GM21528 (cell line): ENCODE data around the gene NOTCH4.
"Not testable (repeated sequence)": the region's sequence is repeated elsewhere in the genome, so short reads cannot be mapped to it uniquely, and the experiment has no call there.

Source experiments
- ATAC-seq: cut with Tn5 transposase; IDR thresholded peaks from one replicate; pipeline ENCODE4 v1.9.1; 2021; ENCODE audit warnings: mild to moderate bottlenecking, moderate library complexity; ENCODE audit not compliant: unreplicated experiment, low FRiP score

Gene NOTCH4

DNA sequence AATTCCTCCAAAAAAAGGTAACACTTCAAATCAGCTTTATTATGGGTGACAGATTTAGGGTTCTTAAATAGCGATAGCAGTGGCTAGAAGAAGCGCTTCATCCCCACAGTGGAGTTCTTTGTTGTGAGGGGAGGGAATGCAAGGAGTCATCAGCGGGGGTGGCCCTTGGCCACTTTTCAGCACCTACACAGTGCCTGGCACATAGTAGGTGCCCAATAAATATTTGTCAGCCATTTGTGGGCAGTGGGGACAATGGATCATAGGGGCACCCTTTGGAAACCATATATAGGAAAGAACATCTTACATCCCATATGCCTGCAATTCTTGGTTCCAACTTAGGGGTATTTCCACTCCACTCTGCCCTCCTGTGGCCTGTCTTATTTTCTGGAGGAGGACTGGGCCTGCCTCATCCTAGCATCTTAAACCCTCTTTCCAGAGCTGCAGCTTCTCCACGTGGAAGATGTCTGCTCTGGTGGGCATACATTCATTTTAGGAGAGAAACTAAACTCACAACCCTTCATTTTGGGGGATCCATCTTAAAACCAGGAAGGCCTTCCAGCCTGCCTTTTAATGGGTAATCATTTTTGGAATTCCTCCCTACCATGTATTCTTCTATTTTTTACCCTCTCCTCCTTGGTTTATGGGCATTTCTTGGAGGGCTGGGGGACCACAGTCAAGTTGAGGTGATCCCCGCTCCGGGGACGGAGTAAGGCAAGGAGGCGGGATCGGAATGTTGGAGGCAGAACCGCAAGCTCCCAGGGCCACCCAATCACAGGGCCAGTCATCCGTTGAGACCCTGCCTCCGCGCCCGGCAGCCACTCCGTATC is 28.8 kb downstream of the NOTCH4 start:
- no peak for ATAC-seq

DNA sequence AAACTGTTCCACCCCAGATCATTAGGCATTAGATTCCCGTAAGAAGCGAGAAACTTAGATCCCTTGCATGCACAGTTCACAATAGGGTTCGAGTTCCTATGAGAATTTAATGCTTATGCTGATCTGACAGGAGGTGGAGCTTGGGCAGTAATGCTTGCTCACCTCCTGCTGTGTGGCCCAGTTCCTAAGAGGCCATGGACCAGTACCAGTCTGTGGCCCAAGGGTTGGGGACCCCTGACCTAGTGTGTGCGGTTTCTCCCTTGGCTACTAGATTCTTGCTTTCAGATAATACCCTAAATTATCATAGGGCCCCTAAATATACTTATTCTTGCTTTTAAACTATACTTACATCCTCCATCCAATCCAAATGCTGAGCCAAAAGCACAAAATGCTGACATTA is 29.5 kb downstream of the NOTCH4 start:
- no peak for ATAC-seq

DNA sequence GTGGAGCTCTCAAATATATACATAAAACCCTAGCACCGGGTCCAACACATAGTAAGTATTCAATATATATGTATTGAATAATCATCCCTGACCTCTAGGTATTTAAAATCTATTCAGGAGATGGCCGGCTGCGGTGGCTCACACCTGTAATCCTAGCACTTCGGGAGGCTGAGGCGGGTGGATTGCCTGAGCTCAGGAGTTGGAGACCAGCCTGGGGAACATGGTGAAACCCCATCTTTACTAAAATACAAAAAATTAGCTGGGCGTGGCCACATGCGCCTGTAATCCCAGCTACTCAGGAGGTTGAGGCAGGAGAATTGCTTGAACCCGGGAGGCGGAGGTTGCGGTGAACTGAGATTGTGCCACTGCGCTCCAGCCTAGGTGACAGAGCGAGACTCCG is 30.8 kb downstream of the NOTCH4 start:
- ATAC-seq, result not testable (repeated sequence)

DNA sequence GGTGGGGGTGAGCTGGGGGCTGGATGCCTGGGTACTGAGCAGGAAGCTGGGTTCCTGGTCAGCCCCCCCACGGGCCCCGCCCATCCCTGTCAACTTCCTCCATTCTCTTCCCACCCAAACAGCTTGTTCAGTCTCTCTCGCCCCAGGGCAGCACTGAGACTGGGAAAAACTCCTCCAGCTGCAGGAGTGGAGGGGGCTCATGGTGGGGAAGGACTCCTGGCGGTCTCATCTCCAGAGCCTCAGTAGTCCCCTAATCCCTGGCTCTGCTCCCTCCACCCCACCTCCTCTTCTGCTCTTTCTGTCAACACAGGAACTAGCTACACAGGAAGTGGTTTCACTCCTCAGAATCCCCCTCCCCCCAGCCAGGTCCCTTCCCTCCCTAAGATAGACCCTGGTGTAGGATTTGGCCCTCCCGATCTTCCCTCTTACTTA is 31.2 kb downstream of the NOTCH4 start, which contains the start of gene GPSM3:
Gene GPSM3, minus strand, starts transcription at position 36 of the 432 bp plus-strand sequence. CDS start 130 bp downstream, outside the sequence.
- no peak for ATAC-seq

DNA sequence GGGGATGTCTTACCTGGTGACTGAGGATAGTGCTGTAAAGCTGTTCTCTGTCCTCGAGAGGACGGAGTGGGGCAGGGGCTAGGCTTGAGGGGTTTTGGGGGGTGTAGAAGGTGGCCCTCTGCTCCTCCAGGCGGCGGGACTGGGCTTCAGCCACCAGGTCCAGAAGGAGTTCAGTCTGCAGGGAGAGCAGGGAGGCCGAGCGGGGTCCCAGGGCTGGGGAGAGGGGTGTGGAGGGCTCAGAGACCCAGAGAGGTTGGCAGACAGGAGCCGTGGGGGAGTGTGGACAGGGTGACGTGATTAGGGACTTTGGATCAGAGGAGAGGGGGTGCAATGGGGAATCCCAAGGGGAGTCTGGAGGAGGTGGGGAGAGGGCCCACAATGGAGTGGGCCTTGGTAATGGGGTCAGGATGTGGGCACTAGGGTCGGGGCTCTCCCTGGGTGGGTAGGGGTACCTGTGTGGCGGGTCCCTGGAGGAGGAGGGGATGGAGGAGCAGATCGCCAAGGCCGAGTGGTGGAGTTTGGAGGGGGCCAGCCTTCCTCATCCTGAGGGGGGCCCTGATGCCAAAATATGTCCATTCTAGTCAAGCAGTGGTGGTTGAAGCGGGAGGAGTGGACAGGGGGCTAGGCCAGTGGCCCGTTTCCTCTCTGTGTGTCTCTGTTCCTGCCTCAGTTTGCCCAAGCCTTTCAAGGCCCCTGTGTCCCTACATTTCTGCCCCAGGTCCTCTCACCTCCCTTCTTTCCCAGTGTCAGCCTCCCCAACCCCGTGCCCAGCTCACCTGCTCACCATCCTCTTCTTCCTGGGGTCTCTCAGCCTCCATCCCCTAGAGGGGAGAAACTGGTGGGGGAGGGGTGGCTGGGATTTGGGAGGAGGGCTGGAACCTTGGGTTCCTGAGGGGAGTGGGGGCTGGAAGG is 31.9 kb downstream of the NOTCH4 start:
- ATAC-seq, result no peak

DNA sequence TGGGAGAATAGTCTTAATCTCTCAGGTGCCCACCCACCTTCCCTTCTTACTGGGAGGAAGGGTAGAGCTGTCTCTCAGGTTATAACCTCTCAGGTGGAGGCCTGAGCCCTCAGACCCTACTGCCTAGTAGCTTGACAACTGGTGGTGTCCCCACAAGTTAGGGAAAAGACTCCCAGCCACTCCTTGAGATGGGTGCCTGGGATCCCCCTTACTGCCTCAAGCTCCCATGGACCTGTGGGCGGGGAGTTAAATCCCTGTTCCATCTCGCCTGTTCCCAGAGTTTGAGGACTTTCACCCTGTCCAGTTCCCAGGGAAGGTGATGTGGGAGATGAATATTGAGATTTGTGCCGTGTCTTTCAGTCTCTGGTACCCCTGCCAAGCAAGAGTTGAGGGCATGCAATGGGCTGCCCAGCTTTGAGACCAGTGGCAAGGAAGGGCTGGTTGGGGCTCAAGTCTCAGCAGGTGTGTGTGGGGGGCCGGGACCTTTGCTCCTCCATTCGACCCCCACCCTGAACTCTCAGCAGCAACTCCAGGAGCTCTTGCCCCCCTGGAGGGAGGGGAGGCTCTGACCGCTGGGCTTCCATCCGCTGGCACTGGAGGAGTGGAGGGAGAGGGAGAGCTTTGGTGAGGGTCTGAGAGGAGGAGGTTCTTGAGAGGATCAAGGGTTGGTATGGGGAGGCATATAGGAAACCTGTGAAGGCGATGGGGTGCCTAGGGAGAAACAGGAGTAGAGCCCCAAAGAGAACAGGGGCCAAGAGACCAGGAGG is 32.8 kb downstream of the NOTCH4 start:
- ATAC-seq, result no peak

DNA sequence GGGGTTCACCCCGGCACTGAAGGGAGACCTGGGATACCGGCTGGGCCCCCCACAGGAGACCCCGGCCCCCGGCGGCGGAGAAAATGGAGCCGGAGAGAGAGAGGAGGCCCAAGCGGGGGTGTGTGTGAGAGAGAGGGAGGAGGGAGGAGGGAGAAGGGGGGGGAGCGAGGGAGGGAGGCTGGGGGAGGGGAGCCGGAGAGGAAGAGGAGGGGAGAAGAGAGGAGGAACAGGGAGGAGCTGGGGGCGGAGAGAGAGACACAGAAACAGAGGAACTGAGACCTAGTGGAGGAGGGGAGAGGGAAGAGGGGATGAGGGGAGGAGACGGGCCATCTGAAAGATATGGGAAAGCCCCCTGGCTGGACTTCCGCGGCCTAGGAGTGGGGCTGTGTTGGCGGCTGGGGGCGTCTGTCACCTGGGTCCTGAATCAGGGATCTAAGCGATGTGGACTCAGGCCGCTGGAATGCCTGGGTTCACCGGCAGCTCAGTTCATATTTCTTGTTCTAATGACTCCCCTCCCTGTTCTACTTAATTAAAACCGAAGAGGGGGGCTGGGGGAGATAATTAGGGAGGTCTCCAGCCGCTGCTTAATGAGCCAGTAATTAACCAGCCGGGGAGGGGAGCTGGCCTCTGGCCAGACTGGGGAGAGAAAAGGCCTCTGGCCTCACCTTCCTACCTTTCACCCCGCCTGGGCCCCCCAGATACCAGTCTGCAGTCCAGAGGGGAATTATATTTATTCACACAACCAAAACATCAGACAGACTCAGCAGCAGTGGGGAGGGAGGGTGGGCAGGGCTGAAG is 33.6 kb downstream of the NOTCH4 start, which contains the start of gene PBX2:
Gene PBX2, minus strand, starts transcription at position 149 of the 798 bp plus-strand sequence. CDS start 287 bp downstream, outside the sequence.
- ATAC-seq, result peak; percentile 43

DNA sequence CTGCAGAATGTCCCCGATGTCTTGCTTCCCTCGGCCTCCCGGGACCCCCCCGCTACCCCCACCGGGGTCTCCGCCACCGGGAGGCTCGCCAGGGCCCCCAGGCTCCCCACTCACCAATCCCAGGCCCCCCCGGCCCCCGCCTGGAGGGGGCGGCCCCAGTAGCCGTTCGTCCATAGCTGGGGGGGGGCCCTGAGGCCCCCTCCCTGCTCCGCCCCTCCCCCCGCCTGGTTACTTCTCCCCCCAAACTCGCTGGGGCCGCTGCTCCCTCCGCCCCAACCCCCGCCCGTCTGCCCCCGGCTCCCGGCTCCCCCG is 34.2 kb downstream of the NOTCH4 start:
- ATAC-seq, result no peak

DNA sequence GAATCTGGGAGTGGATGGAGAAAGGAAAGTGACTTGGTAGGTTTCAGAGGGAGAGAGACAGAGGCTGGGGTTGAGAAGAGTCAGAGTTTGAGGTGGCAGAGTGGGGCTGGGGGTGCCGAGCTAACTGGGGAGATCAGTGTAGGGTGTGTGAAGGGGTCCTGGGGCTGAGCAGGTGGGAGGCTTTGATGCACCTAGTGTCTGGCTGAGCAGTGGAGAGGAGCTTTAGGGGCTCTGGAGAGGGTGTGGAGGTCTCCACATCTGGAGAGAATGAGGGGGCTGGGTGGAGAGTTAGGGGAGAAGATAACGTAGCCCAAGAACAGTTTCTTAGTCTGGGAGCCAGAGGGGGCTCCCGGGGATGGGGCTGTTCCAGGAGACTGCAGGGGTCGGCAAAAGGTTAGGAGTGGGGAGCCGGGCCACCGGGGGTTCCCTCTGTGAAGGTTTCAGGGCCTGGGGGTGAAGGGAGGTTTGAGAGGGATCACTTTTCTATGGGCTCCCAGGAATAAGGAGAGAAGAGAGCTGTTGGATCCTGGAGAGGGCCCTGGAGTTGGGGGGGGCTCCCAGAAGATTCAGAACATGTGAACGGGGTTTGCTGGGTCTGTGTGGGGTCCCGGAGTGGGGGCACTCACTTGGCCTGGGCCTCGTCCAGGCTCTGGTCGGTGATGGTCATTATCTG is 34.7 kb downstream of the NOTCH4 start:
- ATAC-seq, result no peak

DNA sequence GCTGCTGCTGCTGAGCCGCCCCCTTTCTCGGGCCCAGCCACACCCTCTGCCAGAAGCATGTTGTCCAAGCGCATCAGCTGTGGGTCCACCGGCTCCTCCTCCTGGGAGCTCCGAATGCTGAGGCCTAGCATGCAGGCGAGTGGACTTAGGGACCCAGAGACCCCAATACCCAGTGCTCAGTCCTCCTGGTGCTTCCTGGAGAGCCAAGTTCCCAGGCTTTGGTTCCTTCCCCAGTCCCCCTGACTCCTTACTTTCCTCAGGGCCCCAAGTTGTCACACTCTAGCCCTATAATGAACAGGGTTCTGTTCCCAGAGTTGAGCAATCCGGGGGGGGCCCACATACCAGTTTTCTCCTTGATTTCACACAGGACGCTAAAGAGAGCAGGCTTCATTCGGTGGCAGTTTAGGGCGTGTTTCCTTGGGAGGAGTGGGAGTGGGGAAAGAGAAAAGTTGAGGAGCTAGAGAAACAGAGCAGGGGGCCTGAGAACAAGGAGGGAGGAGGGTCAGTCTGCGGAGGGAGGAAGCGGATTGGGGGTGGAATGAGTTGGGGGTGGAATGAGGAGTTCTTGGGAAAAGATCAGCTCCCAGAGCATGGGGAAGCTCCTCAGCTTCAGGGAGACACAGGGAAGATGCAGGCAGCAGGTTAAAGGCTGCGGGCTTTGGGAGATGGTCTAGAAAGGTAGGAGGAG is 35.3 kb downstream of the NOTCH4 start:
- no peak for ATAC-seq

DNA sequence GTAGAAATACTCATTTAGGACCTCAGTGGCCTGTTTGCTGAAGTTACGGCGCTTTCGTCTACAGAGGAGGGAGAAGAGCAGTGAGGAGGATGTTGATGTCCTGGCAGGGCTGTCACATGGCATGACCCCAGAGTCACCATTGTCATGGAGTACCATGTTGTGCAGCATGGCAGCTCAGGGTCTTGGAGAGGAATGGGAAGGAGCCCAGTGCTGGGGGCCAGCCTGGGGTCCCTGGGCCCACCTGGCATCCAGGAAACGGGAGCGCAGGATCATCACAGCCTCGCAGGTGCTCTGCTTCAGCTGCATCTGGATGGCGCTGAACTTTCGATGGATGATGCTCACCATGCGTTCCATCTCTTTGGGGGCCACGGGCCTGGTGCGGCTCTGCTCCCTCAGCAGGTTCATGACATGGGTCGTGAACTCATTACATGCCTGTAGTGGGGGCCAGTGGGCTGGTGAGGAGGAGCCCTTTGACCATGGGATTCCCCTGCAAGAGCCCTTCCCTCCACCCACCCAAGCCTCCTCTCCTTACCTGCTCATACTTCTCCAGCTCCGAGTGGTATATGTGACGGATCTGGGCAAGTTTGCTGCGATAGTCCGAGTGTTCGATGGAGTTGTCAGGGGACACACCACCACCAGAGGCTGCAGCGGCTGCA is 36.0 kb downstream of the NOTCH4 start:
- ATAC-seq, result not testable (repeated sequence)

DNA sequence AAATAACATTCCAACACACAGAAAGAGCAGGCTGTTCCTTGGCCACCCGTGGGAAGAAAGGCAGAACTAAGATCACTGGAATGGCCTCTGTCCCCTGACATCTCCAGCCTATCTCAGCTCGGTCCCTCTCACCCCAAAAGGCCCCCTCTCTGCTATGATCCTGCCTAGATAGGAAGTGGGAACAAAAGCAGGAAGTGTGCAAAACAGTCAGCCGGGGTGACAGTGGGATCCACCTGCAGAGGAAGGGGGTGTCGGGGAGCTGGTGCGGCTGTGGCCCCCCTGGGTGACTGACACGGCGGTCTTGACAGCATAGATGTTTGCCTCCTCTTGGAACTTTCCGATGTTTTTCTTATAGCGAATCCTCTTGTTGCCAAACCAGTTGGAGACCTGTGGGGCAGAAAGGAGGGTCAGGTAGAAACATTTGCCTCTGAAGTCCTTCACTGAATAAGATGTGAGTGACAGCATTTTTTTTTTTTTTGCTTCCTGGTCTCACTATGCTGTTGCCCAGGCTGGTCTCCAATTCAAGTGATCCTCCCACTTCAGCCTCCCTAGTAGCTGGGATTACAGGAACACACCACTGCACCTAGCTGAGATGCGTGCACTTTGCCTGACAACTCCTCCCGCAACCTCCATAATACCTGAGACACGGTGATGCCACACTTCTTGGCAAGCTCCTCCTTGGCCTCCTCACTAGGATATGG is 36.7 kb downstream of the NOTCH4 start:
- ATAC-seq, result no peak

DNA sequence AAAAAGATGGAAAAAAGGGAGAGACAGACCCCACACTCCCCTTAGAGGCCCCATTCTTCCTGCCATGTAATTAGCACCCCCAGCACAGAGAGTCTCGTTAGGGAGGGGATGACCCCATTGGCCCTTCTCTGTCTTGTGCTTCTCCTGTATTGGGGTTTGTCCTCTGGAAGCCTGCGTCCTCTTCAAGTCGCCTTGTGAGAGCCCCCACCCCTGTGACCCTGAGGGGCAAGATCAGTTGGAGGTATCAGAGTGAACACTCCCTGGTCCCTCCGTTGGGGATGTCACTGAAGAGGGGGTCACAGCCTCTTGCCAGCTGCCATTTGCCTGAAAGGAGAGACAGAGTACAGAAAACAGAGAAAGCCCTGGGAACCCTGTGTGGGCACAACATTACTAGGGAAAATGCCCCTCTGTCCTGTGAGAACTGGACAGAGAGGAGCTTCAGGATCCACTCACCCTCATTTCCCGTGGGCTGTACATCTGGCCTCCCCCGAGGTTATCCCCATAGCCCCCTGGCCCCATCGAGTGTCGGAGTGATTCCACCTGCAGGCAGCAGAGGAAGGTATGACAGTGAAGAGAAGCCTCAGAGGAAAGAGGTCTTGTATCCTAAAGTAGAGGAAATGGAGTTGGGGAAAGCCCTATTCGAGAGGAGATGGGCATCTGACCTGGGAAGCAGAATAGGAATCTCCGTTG is 37.6 kb downstream of the NOTCH4 start:
- ATAC-seq, result not testable (repeated sequence)

DNA sequence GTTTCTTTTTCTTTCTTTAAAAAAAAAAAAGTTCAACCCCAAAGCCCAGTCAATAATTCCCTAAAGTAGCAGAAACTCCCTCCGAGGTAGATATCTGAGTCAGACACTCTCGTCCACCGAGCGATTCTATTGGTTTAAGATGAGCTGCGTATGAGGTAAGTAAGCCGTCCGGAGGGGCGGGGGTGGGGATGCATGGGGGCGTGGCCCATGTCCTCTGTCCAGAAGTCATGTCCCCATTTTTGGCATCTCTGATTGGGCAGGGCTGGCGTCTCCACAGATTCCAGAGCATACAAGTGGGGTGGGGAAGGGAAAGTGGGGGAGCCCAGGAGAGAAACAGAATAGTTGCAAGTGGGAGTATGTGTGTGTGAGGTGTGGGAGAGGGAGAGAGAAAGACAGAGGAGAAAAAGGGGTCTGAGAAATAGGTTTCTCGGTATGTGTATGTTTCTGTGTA is 38.2 kb downstream of the NOTCH4 start:
- ATAC-seq, result not testable (repeated sequence)

DNA sequence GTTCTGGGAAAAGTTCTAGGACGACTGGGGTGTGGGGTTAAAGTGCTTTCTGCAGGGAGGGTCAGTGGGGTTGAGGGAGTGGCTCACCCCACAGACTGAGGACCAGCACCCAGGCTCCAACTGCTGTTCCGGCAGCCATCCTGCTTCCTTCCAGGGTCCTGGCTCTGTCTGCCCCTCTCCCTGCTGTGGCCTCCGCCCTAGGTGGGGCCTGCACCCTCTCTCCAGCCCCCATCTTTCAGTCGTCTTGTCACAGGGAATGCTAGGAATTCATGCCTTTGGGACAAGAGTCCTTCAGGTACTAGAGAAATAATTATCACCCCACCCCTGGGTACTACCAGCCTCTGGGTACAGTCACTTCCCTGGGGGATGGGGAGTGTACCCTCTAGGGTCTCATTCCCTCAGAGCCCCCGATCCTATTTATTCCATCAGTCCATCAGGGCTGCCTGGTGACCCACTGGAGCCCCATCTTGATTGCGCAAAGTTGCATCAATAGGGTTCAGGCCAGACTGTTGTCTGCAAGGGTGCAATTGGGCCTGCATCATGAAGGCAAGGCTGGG is 39.7 kb downstream of the NOTCH4 start, which contains the start of gene AGER:
Gene AGER, minus strand, starts transcription at position 170 of the 557 bp plus-strand sequence. Its CDS starts 31 bp downstream, at position 139.
- no peak for ATAC-seq

DNA sequence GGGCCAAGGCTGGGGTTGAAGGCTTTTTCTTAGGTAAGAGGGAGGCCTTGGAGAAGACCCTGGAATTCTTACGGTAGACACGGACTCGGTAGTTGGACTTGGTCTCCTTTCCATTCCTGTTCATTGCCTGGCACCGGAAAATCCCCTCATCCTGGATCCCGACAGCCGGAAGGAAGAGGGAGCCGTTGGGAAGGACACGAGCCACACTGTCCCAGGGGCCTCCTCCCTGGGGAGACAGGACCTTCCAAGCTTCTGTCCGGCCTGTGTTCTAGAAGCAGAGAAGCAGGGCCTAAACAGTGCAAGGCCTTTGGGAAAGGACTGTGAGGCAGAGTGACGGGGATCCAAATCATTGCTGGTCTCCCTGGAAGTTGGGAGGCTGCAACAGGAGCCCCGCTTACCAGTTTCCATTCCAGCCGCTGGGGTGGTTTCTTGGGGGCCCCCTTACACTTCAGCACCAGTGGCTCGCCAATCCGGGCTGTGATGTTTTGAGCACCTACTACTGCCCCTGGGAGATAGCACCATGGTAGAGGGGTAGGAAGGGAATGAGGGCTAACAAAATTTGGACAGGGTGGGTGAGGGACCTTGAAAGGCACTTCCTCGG is 40.3 kb downstream of the NOTCH4 start:
- no peak for ATAC-seq
